ENCODE results near the gene GRK5. TPM values are rescaled to one million over a fixed set of nuclear protein-coding genes. Genes with fewer than 3 reads are reported as not detected.

Gene GRK5
- total RNA-seq, 2 experiments from 2014 or later: 11.4 to 13.3 TPM

- ChIA-PET POLR2A (no interaction called here), CTCF (interaction anchor here (0.6 kb wide), 1 partner anchor 92 kb away, joined by 3 read pairs; no protein-coding TSS in a partner anchor)
Observed at GRCh38 chr10:119357412-119358151, 150.2 kb downstream of the GRK5 start.

GRCh38 chr10:119358152-119358512, 150.8 kb downstream of the GRK5 start:
- POLR2A ChIA-PET: no interaction called here
- CTCF ChIA-PET: no interaction called here

- CTCF ChIA-PET: no interaction called here
- POLR2A ChIA-PET: no interaction called here
Observed at GRCh38 chr10:119358567-119358966, 151.2 kb downstream of the GRK5 start.

- ChIA-PET POLR2A (no interaction called here), CTCF (no interaction called here)
Observed at GRCh38 chr10:119359025-119359424, 151.7 kb downstream of the GRK5 start.

- POLR2A ChIA-PET: no interaction called here
- CTCF ChIA-PET: no interaction called here
Observed at GRCh38 chr10:119360181-119360921, 153.0 kb downstream of the GRK5 start.

- POLR2A ChIA-PET: no interaction called here
- CTCF ChIA-PET: no interaction called here
Observed at GRCh38 chr10:119361037-119361436, 153.7 kb downstream of the GRK5 start.

- CTCF ChIA-PET: no interaction called here
- POLR2A ChIA-PET: no interaction called here
Observed at GRCh38 chr10:119362122-119362521, 154.8 kb downstream of the GRK5 start.

- CTCF ChIA-PET: interaction anchor here (1.0 to 1.2 kb wide), 2 partner anchors 53 to 158 kb away, joined by 3 to 5 read pairs; no protein-coding TSS in a partner anchor
- POLR2A ChIA-PET: no interaction called here
Observed at GRCh38 chr10:119364645-119365600, 157.6 kb downstream of the GRK5 start.

GRCh38 chr10:119365773-119366599, 158.6 kb downstream of the GRK5 start:
- POLR2A ChIA-PET: no interaction called here
- CTCF ChIA-PET: no interaction called here

- CTCF ChIA-PET: no interaction called here
- POLR2A ChIA-PET: no interaction called here
Observed at GRCh38 chr10:119367841-119368549, 160.6 kb downstream of the GRK5 start.

- ChIA-PET POLR2A (no interaction called here), CTCF (no interaction called here)
Observed at GRCh38 chr10:119368581-119368980, 161.2 kb downstream of the GRK5 start.

- POLR2A ChIA-PET: no interaction called here
- CTCF ChIA-PET: no interaction called here
Observed at GRCh38 chr10:119368991-119369869, 161.9 kb downstream of the GRK5 start.

GRCh38 chr10:119370111-119370741, 162.9 kb downstream of the GRK5 start:
- ChIA-PET POLR2A (no interaction called here), CTCF (interaction anchor here (0.5 kb wide), 1 partner anchor 144 kb away, joined by 3 read pairs; no protein-coding TSS in a partner anchor)

- ChIA-PET CTCF (no interaction called here), POLR2A (no interaction called here)
Observed at GRCh38 chr10:119370972-119371703, 163.8 kb downstream of the GRK5 start.

- CTCF ChIA-PET: no interaction called here
- POLR2A ChIA-PET: no interaction called here
Observed at GRCh38 chr10:119371704-119372663, 164.6 kb downstream of the GRK5 start.

All from activated CD8-positive, alpha-beta memory T cell treated with anti-CD3 and anti-CD28 coated beads for 36 hours (primary cell).